HL-60 (cell line): ENCODE results near the gene PIM3.

Source experiments
- POLR2AphosphoS5 ChIP-seq: IDR thresholded peaks from 2 replicates; pipeline ENCODE4 v1.6.1; 2012; ENCODE audit warnings: low read depth
- SPI1 ChIP-seq: IDR thresholded peaks from 2 replicates; pipeline ENCODE4 v1.6.1; 2012; ENCODE audit warnings: low read depth, mild to moderate bottlenecking, borderline replicate concordance
- TF ChIP-seq, protein P1 (sequence below): IDR thresholded peaks from one replicate; pipeline ENCODE4 v1.5.1; 2011; ENCODE audit warnings: low read length, control low read depth, inconsistent platforms; ENCODE audit not compliant: insufficient read depth
- TF ChIP-seq, protein P2 (sequence below): IDR thresholded peaks from 2 replicates; pipeline ENCODE4 v1.6.1; 2012; ENCODE audit warnings: low read depth; ENCODE audit not compliant: insufficient replicate concordance

DNA sequence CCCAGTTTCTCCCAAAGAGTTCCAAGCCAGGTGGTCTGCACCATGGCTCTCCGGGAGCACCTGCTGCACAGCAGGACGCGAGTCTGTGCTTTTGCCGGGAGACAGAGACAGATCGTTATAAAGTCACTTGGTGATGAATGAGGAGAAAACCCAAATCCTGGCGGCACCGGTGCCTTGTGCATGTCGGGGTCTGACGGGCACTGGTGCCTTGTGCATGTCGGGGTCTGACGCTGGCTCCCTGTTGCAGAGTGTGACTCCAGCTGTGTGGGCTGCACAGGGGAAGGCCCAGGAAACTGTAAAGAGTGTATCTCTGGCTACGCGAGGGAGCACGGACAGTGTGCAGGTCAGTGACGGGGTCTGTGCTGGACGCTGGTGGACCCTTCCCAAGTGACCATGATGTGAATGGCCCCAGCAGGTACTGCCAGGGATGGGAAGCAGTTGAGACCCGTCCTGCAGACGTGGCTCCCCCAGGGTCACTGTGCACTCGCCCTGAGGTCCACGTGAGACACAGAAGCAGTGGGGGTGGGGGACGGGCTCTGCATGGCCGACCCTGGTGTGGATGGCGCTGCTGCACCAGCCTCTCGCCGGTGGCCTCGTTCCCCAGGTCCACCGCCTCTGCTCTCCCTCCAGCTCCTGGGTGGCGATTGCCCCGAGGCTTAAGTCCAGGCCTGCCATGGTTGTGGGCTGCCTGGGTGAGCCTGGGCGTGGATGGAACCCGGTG, 36.3 kb upstream of the PIM3 start:
- TF ChIP-seq, protein P1, sequence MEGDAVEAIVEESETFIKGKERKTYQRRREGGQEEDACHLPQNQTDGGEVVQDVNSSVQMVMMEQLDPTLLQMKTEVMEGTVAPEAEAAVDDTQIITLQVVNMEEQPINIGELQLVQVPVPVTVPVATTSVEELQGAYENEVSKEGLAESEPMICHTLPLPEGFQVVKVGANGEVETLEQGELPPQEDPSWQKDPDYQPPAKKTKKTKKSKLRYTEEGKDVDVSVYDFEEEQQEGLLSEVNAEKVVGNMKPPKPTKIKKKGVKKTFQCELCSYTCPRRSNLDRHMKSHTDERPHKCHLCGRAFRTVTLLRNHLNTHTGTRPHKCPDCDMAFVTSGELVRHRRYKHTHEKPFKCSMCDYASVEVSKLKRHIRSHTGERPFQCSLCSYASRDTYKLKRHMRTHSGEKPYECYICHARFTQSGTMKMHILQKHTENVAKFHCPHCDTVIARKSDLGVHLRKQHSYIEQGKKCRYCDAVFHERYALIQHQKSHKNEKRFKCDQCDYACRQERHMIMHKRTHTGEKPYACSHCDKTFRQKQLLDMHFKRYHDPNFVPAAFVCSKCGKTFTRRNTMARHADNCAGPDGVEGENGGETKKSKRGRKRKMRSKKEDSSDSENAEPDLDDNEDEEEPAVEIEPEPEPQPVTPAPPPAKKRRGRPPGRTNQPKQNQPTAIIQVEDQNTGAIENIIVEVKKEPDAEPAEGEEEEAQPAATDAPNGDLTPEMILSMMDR = no peak
- no peak for TF ChIP-seq POLR2AphosphoS5
- no peak for TF ChIP-seq SPI1
- TF ChIP-seq, protein P2, sequence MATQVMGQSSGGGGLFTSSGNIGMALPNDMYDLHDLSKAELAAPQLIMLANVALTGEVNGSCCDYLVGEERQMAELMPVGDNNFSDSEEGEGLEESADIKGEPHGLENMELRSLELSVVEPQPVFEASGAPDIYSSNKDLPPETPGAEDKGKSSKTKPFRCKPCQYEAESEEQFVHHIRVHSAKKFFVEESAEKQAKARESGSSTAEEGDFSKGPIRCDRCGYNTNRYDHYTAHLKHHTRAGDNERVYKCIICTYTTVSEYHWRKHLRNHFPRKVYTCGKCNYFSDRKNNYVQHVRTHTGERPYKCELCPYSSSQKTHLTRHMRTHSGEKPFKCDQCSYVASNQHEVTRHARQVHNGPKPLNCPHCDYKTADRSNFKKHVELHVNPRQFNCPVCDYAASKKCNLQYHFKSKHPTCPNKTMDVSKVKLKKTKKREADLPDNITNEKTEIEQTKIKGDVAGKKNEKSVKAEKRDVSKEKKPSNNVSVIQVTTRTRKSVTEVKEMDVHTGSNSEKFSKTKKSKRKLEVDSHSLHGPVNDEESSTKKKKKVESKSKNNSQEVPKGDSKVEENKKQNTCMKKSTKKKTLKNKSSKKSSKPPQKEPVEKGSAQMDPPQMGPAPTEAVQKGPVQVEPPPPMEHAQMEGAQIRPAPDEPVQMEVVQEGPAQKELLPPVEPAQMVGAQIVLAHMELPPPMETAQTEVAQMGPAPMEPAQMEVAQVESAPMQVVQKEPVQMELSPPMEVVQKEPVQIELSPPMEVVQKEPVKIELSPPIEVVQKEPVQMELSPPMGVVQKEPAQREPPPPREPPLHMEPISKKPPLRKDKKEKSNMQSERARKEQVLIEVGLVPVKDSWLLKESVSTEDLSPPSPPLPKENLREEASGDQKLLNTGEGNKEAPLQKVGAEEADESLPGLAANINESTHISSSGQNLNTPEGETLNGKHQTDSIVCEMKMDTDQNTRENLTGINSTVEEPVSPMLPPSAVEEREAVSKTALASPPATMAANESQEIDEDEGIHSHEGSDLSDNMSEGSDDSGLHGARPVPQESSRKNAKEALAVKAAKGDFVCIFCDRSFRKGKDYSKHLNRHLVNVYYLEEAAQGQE = no peak
